ENCODE results near the gene NKX1-2.

Gene NKX1-2

GRCh38 chr10:124423813-124424212, 26.0 kb downstream of the NKX1-2 start:
- no peak overlapping the region for H3K4me3 ChIP-seq (ENCODE audit: low read depth, low read length, poor library complexity, severe bottlenecking)
- H2AFZ ChIP-seq (ENCODE audit: low read length): no peak overlapping the region
- no peak overlapping the region for H3K9ac ChIP-seq (ENCODE audit: low read length)
- no peaks in the 10 kb centered on the region; the same call in 1 of the 2 replicates for H3K27me3 ChIP-seq (ENCODE audit: insufficient read depth, low read length)
- H3K79me2 ChIP-seq (ENCODE audit: insufficient read depth, low read length): no peaks in the 10 kb centered on the region
- H3K9me3 ChIP-seq (ENCODE audit: low read length): no peaks in the 10 kb centered on the region
- H3K27ac ChIP-seq (ENCODE audit: low read depth, low read length, poor library complexity, severe bottlenecking): no peak overlapping the region
- H3K4me2 ChIP-seq (ENCODE audit: low read length): no peak overlapping the region
- TF ChIP-seq CTCF (IDR thresholded peaks at IDR 0.05; ENCODE audit: low read length) (no peak), EZH2 (IDR thresholded peaks at IDR 0.05; ENCODE audit: borderline replicate concordance, low read length) (no peak)
- peaks cover 5% of the 10 kb centered on the region for H3K4me1 ChIP-seq (ENCODE audit: insufficient read depth, low read length, severe bottlenecking)
- H3K9me2 ChIP-seq (ENCODE audit: low read depth, low read length): no peaks in the 10 kb centered on the region
- H3F3A ChIP-seq (ENCODE audit: insufficient read depth, low read length): no peaks in the 10 kb centered on the region
- no peaks in the 10 kb centered on the region for H3K36me3 ChIP-seq (ENCODE audit: insufficient read depth, low read length)
- no peaks in the 10 kb centered on the region for H4K20me1 ChIP-seq (ENCODE audit: insufficient read depth, low read length)

- no peak overlapping the region for H3K4me3 ChIP-seq (ENCODE audit: low read depth, low read length, poor library complexity, severe bottlenecking)
- no peak overlapping the region for H3K9ac ChIP-seq (ENCODE audit: low read length)
- no peaks in the 10 kb centered on the region for H3K9me2 ChIP-seq (ENCODE audit: low read depth, low read length)
- H3F3A ChIP-seq (ENCODE audit: insufficient read depth, low read length): no peaks in the 10 kb centered on the region
- peaks cover 9% of the 10 kb centered on the region for H3K4me1 ChIP-seq (ENCODE audit: insufficient read depth, low read length, severe bottlenecking)
- no peaks in the 10 kb centered on the region for H3K9me3 ChIP-seq (ENCODE audit: low read length)
- no peak for TF ChIP-seq CTCF (IDR thresholded peaks at IDR 0.05; ENCODE audit: low read length)
- TF ChIP-seq EZH2 (IDR thresholded peaks at IDR 0.05; ENCODE audit: borderline replicate concordance, low read length): no peak
- H3K4me2 ChIP-seq (ENCODE audit: low read length): no peak overlapping the region
- no peaks in the 10 kb centered on the region for H4K20me1 ChIP-seq (ENCODE audit: insufficient read depth, low read length)
- no peaks in the 10 kb centered on the region; the same call in 1 of the 2 replicates for H3K27me3 ChIP-seq (ENCODE audit: insufficient read depth, low read length)
- H3K27ac ChIP-seq (ENCODE audit: low read depth, low read length, poor library complexity, severe bottlenecking): no peak overlapping the region
- no peak overlapping the region for H2AFZ ChIP-seq (ENCODE audit: low read length)
- H3K79me2 ChIP-seq (ENCODE audit: insufficient read depth, low read length): no peaks in the 10 kb centered on the region
- no peaks in the 10 kb centered on the region for H3K36me3 ChIP-seq (ENCODE audit: insufficient read depth, low read length)
Observed at GRCh38 chr10:124422742-124423141, 27.1 kb downstream of the NKX1-2 start.

GRCh38 chr10:124420254-124420653, 29.6 kb downstream of the NKX1-2 start:
- Histone ChIP-seq H3K9me2 (ENCODE audit: low read depth, low read length) (no peaks in the 10 kb centered on the region), H2AFZ (ENCODE audit: low read length) (no peak overlapping the region), H3K27me3 (ENCODE audit: insufficient read depth, low read length) (no peaks in the 10 kb centered on the region; the same call in 1 of the 2 replicates), H3K4me3 (ENCODE audit: low read depth, low read length, poor library complexity, severe bottlenecking) (no peak overlapping the region), H3K36me3 (ENCODE audit: insufficient read depth, low read length) (no peaks in the 10 kb centered on the region), H3K4me2 (ENCODE audit: low read length) (no peak overlapping the region), H4K20me1 (ENCODE audit: insufficient read depth, low read length) (no peaks in the 10 kb centered on the region), H3F3A (ENCODE audit: insufficient read depth, low read length) (no peaks in the 10 kb centered on the region), H3K9me3 (ENCODE audit: low read length) (no peaks in the 10 kb centered on the region), H3K9ac (ENCODE audit: low read length) (no peak overlapping the region), H3K4me1 (ENCODE audit: insufficient read depth, low read length, severe bottlenecking) (peaks cover 25% of the 10 kb centered on the region), H3K79me2 (ENCODE audit: insufficient read depth, low read length) (no peaks in the 10 kb centered on the region), H3K27ac (ENCODE audit: low read depth, low read length, poor library complexity, severe bottlenecking) (no peak overlapping the region)
- no peak for TF ChIP-seq CTCF (IDR thresholded peaks at IDR 0.05; ENCODE audit: low read length)

All from OCI-LY1 (cell line).